Mesothelial cell of epicardium (in vitro differentiated cells): ENCODE results near the gene CDC42EP3. TPM values are rescaled to one million over a fixed set of nuclear protein-coding genes. Genes with fewer than 3 reads are reported as not detected.

Experiments
- DNase-seq, 2 experiments: peaks; one replicate each; pipeline ENCODE4 v3.0.0; 2021; ENCODE audit warnings: low spot score in 2 of 2; ENCODE audit not compliant: unreplicated experiment in 2 of 2
- H3K27ac Mint-ChIP-seq: 2 replicates; pipeline ENCODE4 v1.8.0; 2021; ENCODE audit warnings: mixed read lengths
- H3K27me3 Mint-ChIP-seq: 2 replicates; pipeline ENCODE4 v1.8.0; 2021; ENCODE audit warnings: low read depth, mixed read lengths
- H3K36me3 Mint-ChIP-seq: 2 replicates; pipeline ENCODE4 v1.8.0; 2021; ENCODE audit warnings: mixed read lengths
- H3K4me1 Mint-ChIP-seq: 2 replicates; pipeline ENCODE4 v1.8.0; 2021; ENCODE audit warnings: mixed read lengths
- H3K4me3 Mint-ChIP-seq: 2 replicates; pipeline ENCODE4 v1.8.0; 2021; ENCODE audit warnings: mild to moderate bottlenecking, moderate library complexity, mixed read lengths
- H3K9me3 Mint-ChIP-seq: 2 replicates; pipeline ENCODE4 v1.8.0; 2021; ENCODE audit warnings: mixed read lengths
- CTCF ChIP-seq: fragments of 200-600 bp; sonication (generic); IDR thresholded peaks from one replicate; pipeline ENCODE4 v1.5.0; 2021; ENCODE audit warnings: antibody characterized with exemption; ENCODE audit not compliant: unreplicated experiment
- total RNA-seq: library from RNA; stranded (reverse); gene quantifications from 3 replicates; pipeline ENCODE4 v1.2.1, GENCODE V29; 2021

The CDC42EP3 gene
- total RNA-seq, 1 donor from 2014 or later, result 48.7 TPM

- no peak for TF ChIP-seq CTCF
- Mint-ChIP-seq H3K27me3 (peaks cover 6% of the 10 kb centered on the region), H3K9me3 (no peaks in the 10 kb centered on the region), H3K4me1 (peaks cover 14% of the 10 kb centered on the region), H3K4me3 (no peak overlapping the region), H3K36me3 (no peaks in the 10 kb centered on the region), H3K27ac (no peak overlapping the region)
- DNase-seq, result no peak
These were observed 35.7 kb downstream of the CDC42EP3 start for GRCh38 chr2:37635504-37636380.

- Mint-ChIP-seq H3K27ac (no peak overlapping the region), H3K36me3 (no peaks in the 10 kb centered on the region), H3K9me3 (no peaks in the 10 kb centered on the region), H3K27me3 (peaks cover 6% of the 10 kb centered on the region), H3K4me3 (no peak overlapping the region), H3K4me1 (peaks cover 14% of the 10 kb centered on the region)
- no peak for TF ChIP-seq CTCF
- DNase-seq, result no peak
These were observed 36.4 kb downstream of the CDC42EP3 start for GRCh38 chr2:37634914-37635503.

- no peak for TF ChIP-seq CTCF
- no peaks in the 10 kb centered on the region for H3K9me3 Mint-ChIP-seq
- no peak for DNase-seq
- peaks cover 6% of the 10 kb centered on the region for H3K27me3 Mint-ChIP-seq
- no peaks in the 10 kb centered on the region for H3K36me3 Mint-ChIP-seq
- H3K4me3 Mint-ChIP-seq, result no peak overlapping the region
- peaks cover 14% of the 10 kb centered on the region for H3K4me1 Mint-ChIP-seq
- H3K27ac Mint-ChIP-seq, result no peak overlapping the region
These were observed 37.6 kb downstream of the CDC42EP3 start for GRCh38 chr2:37633845-37634244.

- H3K27ac Mint-ChIP-seq, result no peak overlapping the region
- H3K36me3 Mint-ChIP-seq, result no peaks in the 10 kb centered on the region
- no peaks in the 10 kb centered on the region for H3K9me3 Mint-ChIP-seq
- DNase-seq, result no peak
- no peak overlapping the region for H3K4me3 Mint-ChIP-seq
- H3K4me1 Mint-ChIP-seq, result peaks cover 13% of the 10 kb centered on the region
- peaks cover 6% of the 10 kb centered on the region for H3K27me3 Mint-ChIP-seq
- TF ChIP-seq CTCF, result no peak
These were observed 38.2 kb downstream of the CDC42EP3 start for GRCh38 chr2:37633234-37633633.

GRCh38 chr2:37632310-37632709 lies 39.1 kb downstream of the CDC42EP3 start:
- Mint-ChIP-seq H3K27me3 (peaks cover 6% of the 10 kb centered on the region), H3K9me3 (no peaks in the 10 kb centered on the region), H3K27ac (no peak overlapping the region), H3K36me3 (no peaks in the 10 kb centered on the region), H3K4me1 (peaks cover 6% of the 10 kb centered on the region), H3K4me3 (no peak overlapping the region)
- TF ChIP-seq CTCF, result no peak
- DNase-seq, result no peak
